Left renal pelvis (tissue), 4 donors: ENCODE data around the gene MEGF6. TPM values are rescaled to one million over a fixed set of nuclear protein-coding genes. Genes with fewer than 3 reads are reported as not detected.
"Not testable (repeated sequence)": the region's sequence is repeated elsewhere in the genome, so short reads cannot be mapped to it uniquely, and the experiment has no call there.

ENCODE experiments used
- DNase-seq, 4 donors: peaks; one replicate each; pipeline ENCODE4 v3.0.0-alpha.2; 2013; ENCODE audit warnings: low read depth in 4 of 4, low spot score in 3 of 4
- polyA plus RNA-seq, 4 donors: library from polyadenylated mRNA; unstranded; fragments of 120-200 nt; gene quantifications; one replicate each; pipeline ENCODE4 v1.2.1, GENCODE V29; 2013; ENCODE audit not compliant: insufficient read length in 4 of 4

The MEGF6 gene
- polyA plus RNA-seq, 4 donors: 8.1 to 26.3 (median 14.0) TPM

- no peak for DNase-seq
Observed at GRCh38 chr1:3577711-3578432, 33.4 kb downstream of the MEGF6 start.

- DNase-seq: no peak
Observed at GRCh38 chr1:3577300-3577699, 34.0 kb downstream of the MEGF6 start.

- DNase-seq: no peak
Observed at GRCh38 chr1:3575993-3576392, 35.3 kb downstream of the MEGF6 start.

GRCh38 chr1:3575515-3575914, 35.8 kb downstream of the MEGF6 start:
- DNase-seq: not testable (repeated sequence)

GRCh38 chr1:3573500-3573899, 37.8 kb downstream of the MEGF6 start:
- no peak for DNase-seq

GRCh38 chr1:3572638-3573037, 38.7 kb downstream of the MEGF6 start:
- not testable (repeated sequence) for DNase-seq

- DNase-seq: no peak
Observed at GRCh38 chr1:3571263-3571662, 40.0 kb downstream of the MEGF6 start.

- DNase-seq: no peak
Observed at GRCh38 chr1:3570066-3570986, 41.0 kb downstream of the MEGF6 start.

GRCh38 chr1:3569436-3569835, 41.9 kb downstream of the MEGF6 start:
- no peak for DNase-seq

- DNase-seq: no peak
Observed at GRCh38 chr1:3568815-3569435, 42.4 kb downstream of the MEGF6 start.

GRCh38 chr1:3566951-3567804, 44.1 kb downstream of the MEGF6 start:
- DNase-seq: no peak

- no peak for DNase-seq
Observed at GRCh38 chr1:3566003-3566885, 45.1 kb downstream of the MEGF6 start.

- DNase-seq: no peak
Observed at GRCh38 chr1:3564921-3565831, 46.1 kb downstream of the MEGF6 start.

GRCh38 chr1:3563610-3564009, 47.7 kb downstream of the MEGF6 start:
- DNase-seq: no peak

GRCh38 chr1:3563125-3563524, 48.2 kb downstream of the MEGF6 start:
- DNase-seq: no peak

- DNase-seq: no peak
Observed at GRCh38 chr1:3562712-3563111, 48.6 kb downstream of the MEGF6 start.

- DNase-seq: no peak
Observed at GRCh38 chr1:3561702-3562101, 49.6 kb downstream of the MEGF6 start.

GRCh38 chr1:3560981-3561380, 50.3 kb downstream of the MEGF6 start:
- no peak for DNase-seq
